ENCODE data around the gene GID8.

The GID8 gene

DNA sequence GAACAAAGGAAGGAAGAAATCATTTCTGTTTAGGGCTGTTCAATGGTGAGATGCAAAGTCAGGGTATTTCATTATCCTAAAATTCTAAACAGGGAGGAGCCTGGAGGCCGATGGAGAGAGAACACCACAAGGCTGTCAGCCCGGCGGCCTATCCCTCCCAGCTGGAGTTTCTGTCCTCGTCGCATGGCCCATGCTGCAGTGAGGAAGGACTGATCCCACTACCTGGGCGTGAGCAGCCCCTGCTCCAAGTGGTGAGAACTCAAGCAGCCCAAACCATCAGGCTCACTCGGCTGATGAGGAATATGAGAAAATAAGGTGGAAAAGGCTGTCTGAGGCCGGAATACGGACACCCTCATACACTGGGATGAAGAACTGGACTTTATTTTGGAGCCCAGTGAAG is 42.4 kb upstream of the GID8 start:
- Histone ChIP-seq H2AFZ (ENCODE audit: low read length, unreplicated experiment) (no peak overlapping the region), H3K4me1 (ENCODE audit: control insufficient read depth, insufficient read depth, low read length, unreplicated experiment) (no peaks in the 10 kb centered on the region), H3K27ac (ENCODE audit: low read depth, low read length) (no peak overlapping the region), H3K4me3 (ENCODE audit: low read depth, low read length) (no peak overlapping the region), H3K36me3 (ENCODE audit: insufficient read depth, low read length) (peaks cover 40% of the 10 kb centered on the region; the same call in 1 of the 2 replicates), H3K27me3 (ENCODE audit: insufficient read depth, low read length) (no peaks in the 10 kb centered on the region), H3K79me2 (ENCODE audit: control insufficient read depth, insufficient read depth, low read length, unreplicated experiment) (no peaks in the 10 kb centered on the region)

DNA sequence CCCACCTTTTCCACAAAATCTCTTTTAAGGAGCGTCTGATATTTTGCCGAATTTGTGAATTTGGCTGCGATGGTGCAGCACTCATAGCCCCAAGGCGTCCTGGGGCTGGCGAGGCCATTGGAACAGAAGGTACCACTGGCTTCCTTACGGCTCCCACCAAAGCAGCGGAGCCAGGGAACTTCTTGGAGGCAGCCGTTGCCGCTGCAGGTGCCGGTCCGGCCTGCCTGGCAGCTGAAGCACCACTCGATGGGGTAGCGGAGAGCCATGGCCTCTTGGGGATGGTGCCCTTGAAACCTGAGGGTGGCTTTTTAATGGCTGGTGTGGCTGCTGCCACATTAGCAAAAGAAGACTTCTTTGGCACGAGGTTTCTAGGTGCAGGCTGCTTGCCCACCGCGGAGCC is 41.4 kb upstream of the GID8 start:
- no peaks in the 10 kb centered on the region for H3K79me2 ChIP-seq (ENCODE audit: control insufficient read depth, insufficient read depth, low read length, unreplicated experiment)
- H3K36me3 ChIP-seq (ENCODE audit: insufficient read depth, low read length), result peaks cover 30% of the 10 kb centered on the region; the same call in 1 of the 2 replicates
- no peak overlapping the region for H2AFZ ChIP-seq (ENCODE audit: low read length, unreplicated experiment)
- no peaks in the 10 kb centered on the region for H3K4me1 ChIP-seq (ENCODE audit: control insufficient read depth, insufficient read depth, low read length, unreplicated experiment)
- H3K27ac ChIP-seq (ENCODE audit: low read depth, low read length), result no peak overlapping the region
- H3K4me3 ChIP-seq (ENCODE audit: low read depth, low read length), result no peak overlapping the region
- H3K27me3 ChIP-seq (ENCODE audit: insufficient read depth, low read length), result no peaks in the 10 kb centered on the region

DNA sequence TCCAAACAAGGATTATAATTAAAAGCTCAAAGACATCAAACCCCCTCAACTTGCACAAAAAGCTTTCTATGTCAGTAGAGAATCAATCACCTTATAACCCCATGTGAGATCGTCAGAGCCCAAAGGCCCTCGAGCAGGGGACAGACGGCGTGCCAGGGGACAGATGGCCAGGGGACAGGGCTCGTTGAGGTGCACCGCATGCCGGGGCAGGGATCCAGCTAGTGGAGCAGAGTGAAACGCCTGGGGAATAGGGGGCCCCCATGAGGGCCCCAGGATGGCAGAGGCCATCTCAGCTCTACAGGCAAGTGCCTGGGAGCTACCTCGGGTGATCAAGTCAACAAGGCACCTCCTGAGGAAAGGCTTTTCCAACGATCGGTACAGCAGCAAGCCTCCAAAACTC is 40.3 kb upstream of the GID8 start:
- Histone ChIP-seq H3K4me3 (ENCODE audit: low read depth, low read length) (no peak overlapping the region), H3K27me3 (ENCODE audit: insufficient read depth, low read length) (no peaks in the 10 kb centered on the region), H3K79me2 (ENCODE audit: control insufficient read depth, insufficient read depth, low read length, unreplicated experiment) (no peaks in the 10 kb centered on the region), H3K27ac (ENCODE audit: low read depth, low read length) (no peak overlapping the region), H3K4me1 (ENCODE audit: control insufficient read depth, insufficient read depth, low read length, unreplicated experiment) (no peaks in the 10 kb centered on the region), H3K36me3 (ENCODE audit: insufficient read depth, low read length) (peaks cover 25% of the 10 kb centered on the region), H2AFZ (ENCODE audit: low read length, unreplicated experiment) (no peak overlapping the region)

DNA sequence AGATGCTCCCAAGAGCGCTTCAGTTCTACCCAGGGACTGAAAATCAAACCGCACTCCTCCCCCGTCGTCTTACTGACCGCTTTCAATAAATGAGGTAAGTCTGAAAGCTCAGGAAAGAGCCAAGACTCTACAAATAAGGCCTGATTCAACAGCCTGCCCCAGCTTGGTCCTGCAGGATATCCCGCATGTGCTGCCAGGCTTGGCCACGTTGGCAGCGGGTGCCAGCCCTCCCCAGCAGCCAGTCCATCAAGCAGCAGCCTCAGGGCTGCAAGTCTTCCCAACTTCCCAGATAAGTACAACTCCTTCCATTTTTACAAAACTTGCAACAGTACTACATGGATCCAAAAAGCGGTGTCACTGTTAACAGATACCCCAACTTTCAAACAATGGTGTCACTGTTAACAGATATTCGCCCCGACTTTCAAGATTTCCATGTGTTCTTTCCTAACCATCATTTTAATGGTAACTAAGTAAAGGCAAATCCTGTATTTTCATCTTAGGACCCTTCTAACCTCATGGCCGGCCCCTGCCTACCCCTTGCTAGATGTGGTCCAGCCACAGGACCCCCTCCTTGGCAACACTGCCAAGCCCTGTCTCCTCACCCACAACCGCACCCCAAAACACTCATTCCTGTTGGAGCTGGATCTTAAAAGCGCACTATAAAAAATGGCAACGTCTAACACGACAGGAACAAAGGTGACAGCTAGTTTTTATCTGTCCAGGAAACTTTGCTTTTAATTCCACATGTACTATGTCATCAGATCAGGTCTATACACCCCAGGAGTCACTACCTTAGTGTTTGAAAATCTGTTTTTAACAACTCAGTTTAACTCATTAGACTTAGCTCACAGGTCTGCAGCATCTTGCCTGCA is 39.6 kb upstream of the GID8 start:
- H3K4me3 ChIP-seq (ENCODE audit: low read depth, low read length), result no peak overlapping the region
- H3K79me2 ChIP-seq (ENCODE audit: control insufficient read depth, insufficient read depth, low read length, unreplicated experiment), result no peaks in the 10 kb centered on the region
- H3K27me3 ChIP-seq (ENCODE audit: insufficient read depth, low read length), result no peaks in the 10 kb centered on the region
- peaks cover 20% of the 10 kb centered on the region for H3K36me3 ChIP-seq (ENCODE audit: insufficient read depth, low read length)
- peaks cover 2% of the 10 kb centered on the region for H3K4me1 ChIP-seq (ENCODE audit: control insufficient read depth, insufficient read depth, low read length, unreplicated experiment)
- H3K27ac ChIP-seq (ENCODE audit: low read depth, low read length), result no peak overlapping the region
- no peak overlapping the region for H2AFZ ChIP-seq (ENCODE audit: low read length, unreplicated experiment)

DNA sequence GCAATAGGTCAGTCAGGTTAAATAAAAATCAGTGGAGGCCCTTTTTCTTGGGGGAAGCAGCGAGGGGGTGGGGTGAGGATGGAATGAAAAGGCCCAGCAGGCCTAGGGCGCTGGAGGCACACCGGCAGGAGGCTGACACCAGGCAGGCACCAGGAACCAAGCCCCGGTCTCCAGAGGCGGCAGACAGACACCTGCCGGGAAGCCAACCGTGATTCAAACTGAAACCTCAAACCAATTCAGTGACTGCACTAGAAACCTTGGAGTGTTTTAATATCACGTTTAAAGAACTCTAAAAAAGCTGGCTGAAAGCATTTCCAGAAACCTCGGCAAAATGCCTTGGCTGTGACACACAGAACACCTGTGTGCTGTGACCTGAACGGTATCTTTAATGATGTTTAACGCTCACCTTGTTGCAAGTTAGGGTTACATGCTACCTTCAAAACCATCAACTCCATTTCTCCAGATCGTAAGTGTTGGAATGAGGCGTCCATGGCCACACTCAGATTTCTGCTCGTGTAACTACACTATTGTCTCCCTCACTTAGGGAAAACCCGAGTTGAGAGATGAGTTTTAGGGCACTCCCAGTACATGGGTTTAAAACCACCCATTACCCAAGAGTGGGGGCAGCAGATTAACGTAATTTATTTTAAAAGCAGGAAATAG is 38.8 kb upstream of the GID8 start:
- no peaks in the 10 kb centered on the region for H3K27me3 ChIP-seq (ENCODE audit: insufficient read depth, low read length)
- H3K27ac ChIP-seq (ENCODE audit: low read depth, low read length), result no peak overlapping the region
- peaks cover 15% of the 10 kb centered on the region for H3K36me3 ChIP-seq (ENCODE audit: insufficient read depth, low read length)
- no peak overlapping the region for H3K4me3 ChIP-seq (ENCODE audit: low read depth, low read length)
- no peak overlapping the region for H2AFZ ChIP-seq (ENCODE audit: low read length, unreplicated experiment)
- H3K79me2 ChIP-seq (ENCODE audit: control insufficient read depth, insufficient read depth, low read length, unreplicated experiment), result no peaks in the 10 kb centered on the region
- H3K4me1 ChIP-seq (ENCODE audit: control insufficient read depth, insufficient read depth, low read length, unreplicated experiment), result peaks cover 8% of the 10 kb centered on the region

DNA sequence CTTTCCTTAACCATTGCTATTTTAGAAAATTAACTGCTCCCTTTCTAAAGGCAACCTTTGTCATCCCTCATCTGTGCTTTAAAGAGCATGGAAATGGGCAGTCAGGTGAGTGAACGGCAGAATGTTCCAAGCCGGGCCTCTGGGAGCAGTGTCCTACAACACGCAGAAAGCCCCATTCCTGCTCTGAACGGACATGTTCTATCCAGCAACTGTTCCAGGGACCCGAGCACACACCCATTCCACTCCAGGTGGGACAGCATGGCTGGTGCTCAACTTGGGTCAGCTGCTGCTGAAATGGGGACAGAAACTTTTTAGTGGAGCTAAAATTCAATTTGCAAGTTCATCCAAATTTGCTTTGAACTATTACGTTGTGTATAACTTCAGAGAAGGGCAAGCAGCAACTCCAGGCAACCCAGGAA is 38.3 kb upstream of the GID8 start:
- Histone ChIP-seq H3K36me3 (ENCODE audit: insufficient read depth, low read length) (peaks cover 9% of the 10 kb centered on the region), H3K27ac (ENCODE audit: low read depth, low read length) (no peak overlapping the region), H3K4me3 (ENCODE audit: low read depth, low read length) (no peak overlapping the region), H3K4me1 (ENCODE audit: control insufficient read depth, insufficient read depth, low read length, unreplicated experiment) (peaks cover 11% of the 10 kb centered on the region), H3K27me3 (ENCODE audit: insufficient read depth, low read length) (no peaks in the 10 kb centered on the region), H3K79me2 (ENCODE audit: control insufficient read depth, insufficient read depth, low read length, unreplicated experiment) (no peaks in the 10 kb centered on the region), H2AFZ (ENCODE audit: low read length, unreplicated experiment) (no peak overlapping the region)

DNA sequence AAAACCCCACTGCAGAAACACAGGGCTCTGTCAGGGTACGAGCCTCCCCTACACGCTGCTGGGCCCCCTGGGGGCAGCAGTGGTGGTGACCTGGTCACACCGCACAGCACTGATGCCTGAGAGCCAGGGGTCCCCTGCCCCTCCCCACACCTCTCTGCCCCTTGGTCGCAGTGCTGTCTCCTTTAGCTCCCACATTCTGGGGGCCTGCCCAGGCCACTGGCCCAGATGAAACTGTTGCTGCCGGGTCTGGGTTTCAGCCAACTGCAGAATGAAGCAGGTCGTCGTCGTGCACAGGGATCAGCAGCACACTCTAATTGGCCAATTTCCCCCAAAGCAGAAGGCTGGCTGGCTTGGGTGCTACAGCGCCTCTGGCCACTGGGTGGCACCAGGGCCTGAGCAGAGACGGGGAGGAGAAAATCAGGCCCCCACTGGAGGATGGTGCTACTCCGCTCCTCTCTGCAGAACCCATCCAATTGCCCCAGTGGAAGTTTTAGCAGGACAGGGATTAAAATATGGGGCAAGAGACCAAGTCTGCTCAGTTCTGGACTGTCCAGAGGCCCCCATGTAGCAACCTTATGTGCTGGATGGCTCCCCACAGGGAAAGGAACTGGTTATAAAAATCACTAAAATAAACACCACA is 37.8 kb upstream of the GID8 start:
- Histone ChIP-seq H3K79me2 (ENCODE audit: control insufficient read depth, insufficient read depth, low read length, unreplicated experiment) (no peaks in the 10 kb centered on the region), H3K36me3 (ENCODE audit: insufficient read depth, low read length) (peaks cover 11% of the 10 kb centered on the region), H2AFZ (ENCODE audit: low read length, unreplicated experiment) (no peak overlapping the region), H3K27ac (ENCODE audit: low read depth, low read length) (no peak overlapping the region), H3K4me1 (ENCODE audit: control insufficient read depth, insufficient read depth, low read length, unreplicated experiment) (peaks cover 11% of the 10 kb centered on the region), H3K27me3 (ENCODE audit: insufficient read depth, low read length) (no peaks in the 10 kb centered on the region), H3K4me3 (ENCODE audit: low read depth, low read length) (no peak overlapping the region)

DNA sequence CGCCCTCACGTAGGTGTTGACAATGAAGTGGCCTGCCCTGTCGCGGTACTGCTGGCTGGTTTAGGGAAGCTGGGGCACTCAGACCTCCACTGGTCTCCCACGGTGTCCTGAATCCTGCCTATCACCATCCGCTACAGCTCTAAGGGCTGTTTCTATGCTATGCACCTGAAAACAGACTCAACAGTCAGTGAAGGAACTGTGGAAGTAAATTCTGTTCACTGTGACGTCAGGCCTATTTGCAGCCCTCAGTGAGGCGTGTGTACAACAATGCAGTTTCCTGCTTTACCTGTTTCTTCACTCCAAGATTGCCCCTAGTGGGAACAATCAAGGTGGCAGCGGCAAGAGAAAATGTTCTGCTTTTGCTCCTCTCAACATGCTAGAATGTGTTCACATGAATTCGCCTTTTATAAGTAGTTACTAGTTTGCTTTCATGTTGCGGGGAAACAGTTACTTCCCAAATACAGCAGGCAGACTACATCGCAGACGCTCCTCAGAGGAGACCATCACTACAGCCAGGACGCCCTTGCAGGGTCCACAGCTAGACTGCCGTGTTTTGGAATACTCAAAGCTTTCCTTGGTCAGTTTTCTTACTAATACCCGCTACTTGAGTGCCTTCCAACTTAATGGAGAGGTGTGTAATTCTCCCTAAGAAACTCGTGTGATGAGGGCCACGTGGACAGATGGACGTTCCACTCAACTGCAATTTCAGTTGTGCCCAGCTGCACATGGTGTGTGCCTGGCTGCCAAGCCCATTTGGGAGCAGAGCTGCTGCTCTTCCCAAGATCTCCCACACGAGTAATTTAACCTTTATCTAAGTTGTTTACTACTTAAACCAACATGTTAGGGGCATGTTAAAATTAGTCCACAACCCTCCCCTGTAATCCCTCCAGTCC is 37.0 kb upstream of the GID8 start:
- Histone ChIP-seq H2AFZ (ENCODE audit: low read length, unreplicated experiment) (no peak overlapping the region), H3K27ac (ENCODE audit: low read depth, low read length) (no peak overlapping the region), H3K79me2 (ENCODE audit: control insufficient read depth, insufficient read depth, low read length, unreplicated experiment) (no peaks in the 10 kb centered on the region), H3K27me3 (ENCODE audit: insufficient read depth, low read length) (no peaks in the 10 kb centered on the region), H3K36me3 (ENCODE audit: insufficient read depth, low read length) (peaks cover 18% of the 10 kb centered on the region), H3K4me1 (ENCODE audit: control insufficient read depth, insufficient read depth, low read length, unreplicated experiment) (peaks cover 11% of the 10 kb centered on the region), H3K4me3 (ENCODE audit: low read depth, low read length) (no peak overlapping the region)

DNA sequence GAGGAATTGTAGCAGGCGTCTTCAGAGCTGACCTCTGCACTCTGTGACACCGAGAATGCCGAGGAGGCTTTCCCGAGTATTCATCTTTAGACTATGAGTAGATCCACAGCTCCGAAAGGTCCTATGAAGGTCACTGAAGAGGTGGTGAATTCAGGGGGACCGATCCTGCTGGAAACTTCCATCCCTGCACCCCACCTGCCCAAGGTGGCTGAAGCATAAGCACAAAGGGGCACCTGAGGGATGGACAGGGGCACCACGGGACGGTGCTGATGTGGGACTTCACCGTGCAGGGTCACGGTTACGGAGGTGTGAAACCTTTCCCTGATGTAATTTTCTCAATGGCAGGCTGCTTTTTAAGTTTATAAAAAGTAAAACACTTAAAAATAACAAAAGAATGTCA is 36.1 kb upstream of the GID8 start:
- Histone ChIP-seq H3K36me3 (ENCODE audit: insufficient read depth, low read length) (peaks cover 26% of the 10 kb centered on the region), H3K27me3 (ENCODE audit: insufficient read depth, low read length) (no peaks in the 10 kb centered on the region), H2AFZ (ENCODE audit: low read length, unreplicated experiment) (no peak overlapping the region), H3K4me3 (ENCODE audit: low read depth, low read length) (no peak overlapping the region), H3K4me1 (ENCODE audit: control insufficient read depth, insufficient read depth, low read length, unreplicated experiment) (peaks cover 11% of the 10 kb centered on the region), H3K27ac (ENCODE audit: low read depth, low read length) (no peak overlapping the region), H3K79me2 (ENCODE audit: control insufficient read depth, insufficient read depth, low read length, unreplicated experiment) (peaks cover 7% of the 10 kb centered on the region)

DNA sequence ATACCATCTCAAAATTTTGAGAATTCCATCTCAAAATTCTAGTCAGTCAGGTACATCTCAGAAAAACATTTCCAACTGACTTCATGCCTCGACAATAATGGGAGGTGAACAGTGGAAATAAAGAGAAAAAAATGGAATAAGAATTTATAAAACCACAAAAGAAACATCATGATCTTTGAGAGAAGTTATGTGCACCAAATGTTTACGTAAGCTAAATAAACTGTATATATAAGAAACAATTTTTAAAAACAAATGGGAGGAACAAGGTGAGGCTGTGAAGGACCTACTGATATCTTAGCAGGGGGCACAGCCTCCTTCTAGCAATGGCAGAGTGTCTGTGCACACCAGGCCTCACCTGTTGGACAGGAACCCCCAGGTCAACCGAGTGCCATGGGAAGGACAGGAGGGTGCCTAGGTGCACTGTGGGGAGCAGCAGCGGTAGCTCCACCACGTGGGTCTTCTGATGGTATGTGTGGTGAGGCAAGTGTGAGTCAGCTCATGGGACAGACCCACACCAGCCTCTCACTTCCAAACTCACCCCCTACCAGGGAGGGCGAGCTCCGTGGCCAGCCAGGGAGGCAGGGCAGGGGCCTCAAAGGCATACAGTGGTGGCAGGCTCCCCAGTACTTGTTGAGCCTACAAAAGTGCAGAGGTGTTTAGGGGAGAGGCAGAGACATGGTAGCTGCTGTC is 34.9 kb upstream of the GID8 start:
- Histone ChIP-seq H3K4me1 (ENCODE audit: control insufficient read depth, insufficient read depth, low read length, unreplicated experiment) (peaks cover 17% of the 10 kb centered on the region), H2AFZ (ENCODE audit: low read length, unreplicated experiment) (no peak overlapping the region), H3K27me3 (ENCODE audit: insufficient read depth, low read length) (no peaks in the 10 kb centered on the region), H3K27ac (ENCODE audit: low read depth, low read length) (no peak overlapping the region), H3K79me2 (ENCODE audit: control insufficient read depth, insufficient read depth, low read length, unreplicated experiment) (peaks cover 13% of the 10 kb centered on the region), H3K36me3 (ENCODE audit: insufficient read depth, low read length) (peaks cover 34% of the 10 kb centered on the region), H3K4me3 (ENCODE audit: low read depth, low read length) (no peak overlapping the region)

Data from ACC112 (cell line).